BJ (cell line): ENCODE measurements around the gene FSD1. TPM values are rescaled to one million over a fixed set of nuclear protein-coding genes. Genes with fewer than 3 reads are reported as not detected.

Source experiments
- CTCF ChIA-PET: fragments of 350-600 bp; formaldehyde crosslinking; extraction: SDS; loops from one replicate; lab custom pipeline; 2021; ENCODE audit warnings: antibody characterized with exemption, inconsistent platforms; lab: Yijun Ruan, JAX
- POLR2A ChIA-PET: fragments of 300-600 bp; sonication (Branson Sonifier 250); formaldehyde crosslinking; extraction: SDS; loops from one replicate; lab custom pipeline; 2021; ENCODE audit warnings: antibody characterized with exemption; lab: Charles Lee
- DNase-seq: peaks from one replicate; pipeline ENCODE4 v3.0.0-alpha.2; 2011; ENCODE audit warnings: low read depth
- H3K27me3 ChIP-seq: 2 replicates; pipeline ENCODE4 v1.6.0; 2011; ENCODE audit warnings: low read length; ENCODE audit not compliant: control insufficient read depth, insufficient read depth
- H3K36me3 ChIP-seq: 2 replicates; pipeline ENCODE4 v1.5.1; 2011; ENCODE audit warnings: low read length; ENCODE audit not compliant: control insufficient read depth, insufficient read depth
- H3K4me3 ChIP-seq: 2 replicates; pipeline ENCODE4 v1.5.1; 2011; ENCODE audit warnings: low read depth, mild to moderate bottlenecking, control low read depth, low read length
- polyA plus RNA-seq: library from polyadenylated mRNA; depleted of rRNA; stranded (reverse); fragments of >200 nt; gene quantifications from 2 replicates; pipeline ENCODE4 v1.2.3, GENCODE V29; 2011
- TF ChIP-seq, protein P1 (sequence below): IDR thresholded peaks from 2 replicates; pipeline ENCODE4 v1.5.1; 2011; ENCODE audit warnings: low read depth, mild to moderate bottlenecking, control low read depth, inconsistent platforms, low read length, moderate library complexity; ENCODE audit not compliant: insufficient read depth

The FSD1 gene
- polyA plus RNA-seq, 1 experiment = 11.9 TPM

DNA sequence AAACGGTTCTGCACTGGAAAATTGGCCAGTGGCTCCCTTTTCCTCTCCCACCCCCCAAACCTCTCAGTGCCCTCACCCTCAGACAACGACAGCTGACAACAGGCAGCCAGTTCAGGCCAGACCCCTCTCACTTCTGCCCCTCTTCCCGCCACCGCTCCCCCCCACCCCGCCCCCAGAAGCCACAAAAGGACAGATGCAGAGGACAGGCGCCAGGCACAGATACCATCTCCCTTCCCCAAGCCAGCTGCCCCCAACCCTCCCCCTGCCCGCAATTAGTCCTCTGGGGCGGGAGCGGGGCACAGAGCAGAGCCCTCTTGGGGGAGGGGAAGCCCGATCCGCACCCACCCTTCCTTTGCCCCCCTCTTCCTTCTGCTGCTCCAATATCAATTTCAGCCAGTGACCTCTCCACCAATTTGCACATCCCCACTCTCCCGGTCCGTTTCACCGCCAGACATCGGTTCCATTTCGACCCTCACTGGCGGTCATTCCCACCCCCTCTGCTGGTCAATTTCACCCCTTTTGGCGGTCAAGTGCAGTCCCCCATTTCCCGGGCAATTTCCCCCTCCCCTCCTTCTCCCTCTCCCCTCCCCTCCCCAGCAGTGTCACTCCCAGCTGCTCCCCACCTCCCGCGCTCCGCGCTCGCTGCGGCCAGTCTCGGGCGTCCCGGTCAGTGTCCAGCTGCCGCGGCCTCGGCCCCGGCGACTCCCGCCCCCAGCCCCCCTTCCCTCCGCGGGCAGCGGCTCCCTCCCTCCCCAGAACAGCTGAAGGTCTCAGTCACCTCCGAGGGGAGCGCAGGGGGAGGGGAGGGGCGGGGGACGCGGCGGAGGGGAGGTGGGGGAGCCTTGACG, 25.8 kb upstream of the FSD1 start, which contains the start of gene SHD:
Gene SHD (plus strand): TSS at position 848 of the 848 bp plus-strand sequence. CDS start 798 bp downstream, outside the sequence.
- ChIA-PET CTCF (interaction anchor here (1.3 to 2.7 kb wide), 4 partner anchors 10 to 122 kb away, joined by 3 to 29 read pairs (median 4); no protein-coding TSS in a partner anchor), POLR2A (interaction anchor here (0.7 kb wide), 1 partner anchor 310 kb away, joined by 12 read pairs; no protein-coding TSS in a partner anchor)
- H3K36me3 ChIP-seq = no peaks in the 10 kb centered on the region
- TF ChIP-seq, protein P1, sequence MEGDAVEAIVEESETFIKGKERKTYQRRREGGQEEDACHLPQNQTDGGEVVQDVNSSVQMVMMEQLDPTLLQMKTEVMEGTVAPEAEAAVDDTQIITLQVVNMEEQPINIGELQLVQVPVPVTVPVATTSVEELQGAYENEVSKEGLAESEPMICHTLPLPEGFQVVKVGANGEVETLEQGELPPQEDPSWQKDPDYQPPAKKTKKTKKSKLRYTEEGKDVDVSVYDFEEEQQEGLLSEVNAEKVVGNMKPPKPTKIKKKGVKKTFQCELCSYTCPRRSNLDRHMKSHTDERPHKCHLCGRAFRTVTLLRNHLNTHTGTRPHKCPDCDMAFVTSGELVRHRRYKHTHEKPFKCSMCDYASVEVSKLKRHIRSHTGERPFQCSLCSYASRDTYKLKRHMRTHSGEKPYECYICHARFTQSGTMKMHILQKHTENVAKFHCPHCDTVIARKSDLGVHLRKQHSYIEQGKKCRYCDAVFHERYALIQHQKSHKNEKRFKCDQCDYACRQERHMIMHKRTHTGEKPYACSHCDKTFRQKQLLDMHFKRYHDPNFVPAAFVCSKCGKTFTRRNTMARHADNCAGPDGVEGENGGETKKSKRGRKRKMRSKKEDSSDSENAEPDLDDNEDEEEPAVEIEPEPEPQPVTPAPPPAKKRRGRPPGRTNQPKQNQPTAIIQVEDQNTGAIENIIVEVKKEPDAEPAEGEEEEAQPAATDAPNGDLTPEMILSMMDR = no peak
- H3K27me3 ChIP-seq = peaks cover 24% of the 10 kb centered on the region
- no peak for DNase-seq
- no peak within 1 kb of the TSS; the same call in 1 of the 2 replicates for H3K4me3 ChIP-seq

DNA sequence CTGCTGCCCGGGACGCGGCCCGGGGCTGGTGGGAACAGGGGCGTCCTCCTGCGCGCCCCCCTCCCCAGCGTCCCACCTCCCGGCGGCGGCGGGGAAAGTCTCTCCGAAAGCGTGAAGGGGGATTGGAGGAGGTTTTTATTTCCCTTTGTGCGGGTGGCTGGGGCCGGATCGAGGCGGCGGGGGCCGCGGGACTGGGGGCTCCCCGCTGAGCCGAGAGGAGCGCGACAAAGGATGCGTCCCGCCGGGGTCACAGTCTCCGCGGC, 25.2 kb upstream of the FSD1 start:
- POLR2A ChIA-PET = interaction anchor here (0.7 kb wide), 1 partner anchor 311 kb away, joined by 12 read pairs; no protein-coding TSS in a partner anchor
- H3K36me3 ChIP-seq = no peaks in the 10 kb centered on the region
- TF ChIP-seq, protein P1 = no peak
- CTCF ChIA-PET = interaction anchor here (1.2 kb wide), 1 partner anchor 73 kb away, joined by 4 read pairs; no protein-coding TSS in a partner anchor
- H3K27me3 ChIP-seq = peaks cover 24% of the 10 kb centered on the region
- H3K4me3 ChIP-seq = no peak overlapping the region; the same call in 1 of the 2 replicates
- DNase-seq = no peak

DNA sequence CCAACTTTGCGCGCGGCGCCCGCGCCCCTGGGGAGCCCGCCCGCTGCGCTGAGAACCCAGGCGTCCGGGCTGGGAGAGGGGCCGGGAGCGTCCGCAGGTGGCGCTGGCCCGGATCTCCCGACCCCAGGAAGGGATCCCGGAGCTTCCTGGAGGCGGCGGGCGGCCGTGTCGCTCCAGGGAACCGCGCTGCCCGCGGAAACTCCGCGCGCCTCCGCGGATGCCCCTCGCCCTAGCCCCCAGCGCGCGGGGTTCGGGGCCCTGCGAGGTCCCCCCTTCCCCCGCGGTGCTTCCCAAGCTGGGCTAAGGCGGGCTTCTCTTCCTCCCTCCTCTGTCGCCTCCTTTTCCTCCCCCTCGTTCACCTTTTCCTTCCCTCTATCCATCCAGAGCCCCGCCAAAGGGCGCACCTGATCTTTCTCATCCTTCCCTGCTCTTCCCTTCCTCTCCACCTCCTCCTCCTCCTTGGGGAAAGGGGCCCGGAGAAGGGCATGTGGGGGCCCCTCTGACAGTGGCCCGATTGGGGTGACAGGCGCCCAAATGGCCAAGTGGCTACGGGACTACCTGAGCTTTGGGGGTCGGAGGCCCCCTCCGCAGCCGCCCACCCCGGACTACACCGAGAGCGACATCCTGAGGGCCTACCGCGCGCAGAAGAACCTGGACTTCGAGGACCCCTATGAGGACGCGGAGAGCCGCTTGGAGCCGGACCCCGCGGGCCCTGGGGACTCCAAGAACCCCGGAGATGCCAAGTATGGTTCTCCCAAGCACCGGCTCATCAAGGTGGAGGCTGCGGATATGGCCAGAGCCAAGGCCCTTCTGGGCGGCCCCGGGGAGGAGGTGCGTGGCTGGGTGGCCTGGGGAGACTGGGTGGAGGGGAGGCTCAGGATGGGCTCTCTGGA, 24.6 kb upstream of the FSD1 start:
- Histone ChIP-seq H3K4me3 (no peak overlapping the region), H3K36me3 (no peaks in the 10 kb centered on the region), H3K27me3 (peaks cover 24% of the 10 kb centered on the region)
- ChIA-PET POLR2A (no interaction called here), CTCF (interaction anchor here (1.2 kb wide), 1 partner anchor 73 kb away, joined by 4 read pairs; no protein-coding TSS in a partner anchor)
- TF ChIP-seq, protein P1 = no peak
- DNase-seq = no peak

DNA sequence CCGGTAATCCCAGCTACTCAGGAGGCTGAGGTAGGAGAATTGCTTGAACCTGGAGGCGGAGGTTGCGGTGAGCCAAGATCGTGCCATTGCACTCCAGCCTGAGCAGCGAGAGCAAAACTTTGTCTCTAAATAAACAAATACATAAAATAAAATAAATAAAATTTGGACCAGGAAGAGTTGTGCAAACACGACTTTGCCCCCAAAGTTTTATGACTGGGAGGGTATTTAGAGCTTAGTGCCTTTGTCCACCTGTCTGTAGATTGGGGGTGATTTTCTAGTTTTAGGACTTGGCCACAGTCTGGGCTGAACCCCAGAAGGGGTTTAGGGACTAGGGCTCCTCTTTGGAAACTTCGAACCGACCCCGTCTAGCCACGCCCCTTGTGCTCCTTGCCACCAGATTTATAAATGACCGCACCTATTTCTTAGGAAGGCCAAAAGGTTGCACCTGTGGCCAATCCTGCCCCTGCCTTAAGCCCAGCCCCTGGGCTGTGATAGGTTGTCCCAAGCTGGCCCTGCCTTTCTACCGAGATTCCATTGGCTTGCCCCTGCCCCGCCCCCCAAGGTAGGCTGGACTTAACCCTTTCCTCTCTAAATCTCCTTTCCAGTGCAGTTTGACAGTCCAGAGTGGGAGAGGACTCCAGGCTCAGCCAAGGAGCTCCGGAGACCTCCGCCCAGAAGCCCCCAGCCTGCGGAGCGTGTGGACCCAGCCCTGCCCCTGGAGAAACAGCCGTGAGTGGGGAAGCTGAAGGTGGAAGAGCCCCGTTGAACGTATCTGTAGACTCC, 20.0 kb upstream of the FSD1 start:
- peaks cover 17% of the 10 kb centered on the region for H3K27me3 ChIP-seq
- no peak overlapping the region for H3K4me3 ChIP-seq
- no peaks in the 10 kb centered on the region for H3K36me3 ChIP-seq
- TF ChIP-seq, protein P1 = no peak
- CTCF ChIA-PET = interaction anchor here (1.7 kb wide), 1 partner anchor 68 kb away, joined by 5 read pairs; no protein-coding TSS in a partner anchor
- POLR2A ChIA-PET = no interaction called here
- no peak for DNase-seq
